ENCODE data around the gene ZNF497. TPM values are rescaled to one million over a fixed set of nuclear protein-coding genes. Genes with fewer than 3 reads are reported as not detected.

ZNF497 gene
- total and polyA plus RNA-seq, 2 of the 13 experiments (the other 11 are each of a cell fraction or from before 2014, with no cell fraction given): 1.5 to 1.9 TPM

- TF ChIP-seq KIAA2018 (CRISPR knock-in tag; IDR thresholded peaks at IDR 0.05; ENCODE audit: borderline replicate concordance) (no peak), ZNF883 (CRISPR knock-in tag; IDR thresholded peaks at IDR 0.05; ENCODE audit: not compliant biosample characterization) (no peak), NFYB (CRISPR knock-in tag; IDR thresholded peaks at IDR 0.05) (peak; percentile 55), LCORL (IDR thresholded peaks at IDR 0.05) (no peak), LCORL (CRISPR knock-in tag; IDR thresholded peaks at IDR 0.05) (peak; percentile 34; the same call in 1 of the 2 replicates), RFX5 (IDR thresholded peaks at IDR 0.05; ENCODE audit: low read depth, low read length) (0 out of 2 replicates have a peak, but pooled peaks have one; percentile 4), ZKSCAN1 (IDR thresholded peaks at IDR 0.05; ENCODE audit: low read length) (no peak), ETV5 (CRISPR knock-in tag; IDR thresholded peaks at IDR 0.05; ENCODE audit: borderline replicate concordance) (peak; percentile 96), PRPF4 (IDR thresholded peaks at IDR 0.05; ENCODE audit: low read depth, low read length, poor library complexity, severe bottlenecking) (no peak), SAP130 (CRISPR knock-in tag; IDR thresholded peaks at IDR 0.05; ENCODE audit: low read depth) (peak; percentile 99), MXD1 (CRISPR knock-in tag; IDR thresholded peaks at IDR 0.05) (peak; percentile 80; the same call in 1 of the 2 replicates), BATF2 (CRISPR knock-in tag; IDR thresholded peaks at IDR 0.05) (no peak)
Measured at GRCh38 chr19:58305065-58305931, 57.3 kb downstream of the ZNF497 start, which contains the start of gene ERVK3-1 (continued).
